ENCODE results near the gene ZBTB4. TPM values are rescaled to one million over a fixed set of nuclear protein-coding genes. Genes with fewer than 3 reads are reported as not detected.
"Not testable (repeated sequence)": the region's sequence is repeated elsewhere in the genome, so short reads cannot be mapped to it uniquely, and the experiment has no call there.

Gene ZBTB4
- total RNA-seq, 1 experiment from 2014 or later = 14.4 TPM

- H4K5ac ChIP-seq (ENCODE audit: insufficient read length, low read depth, low read length); H3K23ac ChIP-seq (ENCODE audit: insufficient read length, low read depth, low read length); H2BK15ac ChIP-seq (ENCODE audit: low read depth, low read length); H3K9ac ChIP-seq (ENCODE audit: extremely low read depth, insufficient read length, low read length); H2BK20ac ChIP-seq (ENCODE audit: low read depth, low read length, poor library complexity, severe bottlenecking); H3K4me2 ChIP-seq (ENCODE audit: insufficient read depth, insufficient read length, low read length); H3K27ac ChIP-seq (ENCODE audit: insufficient read length, low read depth, low read length); H2AFZ ChIP-seq (ENCODE audit: low read length); H3K14ac ChIP-seq (ENCODE audit: insufficient read depth, low read length); H3K9me3 ChIP-seq (ENCODE audit: control insufficient read depth, low read depth, low read length); H2BK5ac ChIP-seq (ENCODE audit: insufficient read length, low read length); H3K4ac ChIP-seq (ENCODE audit: low read depth, low read length); H3K27me3 ChIP-seq (ENCODE audit: insufficient read depth, low read length); H2BK12ac ChIP-seq (ENCODE audit: insufficient read length, low read depth, low read length); H4K91ac ChIP-seq (ENCODE audit: insufficient read length, low read depth, low read length); H4K20me1 ChIP-seq (ENCODE audit: control insufficient read depth, insufficient read depth, insufficient read length); H4K8ac ChIP-seq (replicated peaks; ENCODE audit: insufficient read length, low read depth, low read length); H3K9me3 Mint-ChIP-seq; H3K27me3 Mint-ChIP-seq (ENCODE audit: low read depth); H2AK5ac ChIP-seq (ENCODE audit: insufficient read length, low read length); H2BK120ac ChIP-seq (ENCODE audit: low read depth, low read length, poor library complexity, severe bottlenecking); H3K56ac ChIP-seq (ENCODE audit: insufficient read length, low read depth, low read length); H3K18ac ChIP-seq (ENCODE audit: insufficient read length, low read depth, low read length); DNase-seq; H3T11ph ChIP-seq (ENCODE audit: low read length); H3K79me1 ChIP-seq (ENCODE audit: insufficient read depth, low read depth, low read length, poor library complexity, severe bottlenecking); H3K4me1 ChIP-seq (ENCODE audit: insufficient read depth, low read length): not testable (repeated sequence)
- peaks cover 55 to 70% of the 10 kb centered on the region in 2 experiments for H3K4me1 Mint-ChIP-seq
- peak overlapping the region in 1 of 3 experiments; percentile 99; a peak in 2 of 7 replicates for H3K27ac Mint-ChIP-seq
- Histone ChIP-seq H3K79me2 (ENCODE audit: insufficient read depth, low read length) (peaks cover 15% of the 10 kb centered on the region), H3K23me2 (ENCODE audit: insufficient read length, low read depth, low read length, poor library complexity, severe bottlenecking) (peaks cover 17% of the 10 kb centered on the region)
- H3K4me3 Mint-ChIP-seq = peak overlapping the region in 1 of 2 experiments; percentile 58; a peak in 3 of 5 replicates
- H3K36me3 Mint-ChIP-seq (ENCODE audit: insufficient read depth in 1 of 3, low read depth in 3 of 3) = peaks cover 7 to 12% (median 8%) of the 10 kb centered on the region in 3 experiments; a peak in 6 of 7 replicates
- no CpG with 5 or more reads among the region's 31 CpGs for WGBS (ENCODE audit: extremely low coverage, insufficient read length, low lambda C conversion rate)
Measured at GRCh38 chr17:7481842-7482741, 2.7 kb upstream of the ZBTB4 start.

- not testable (repeated sequence) for H2BK20ac ChIP-seq (ENCODE audit: low read depth, low read length, poor library complexity, severe bottlenecking); H3K36me3 Mint-ChIP-seq (ENCODE audit: insufficient read depth in 1 of 3, low read depth in 3 of 3); H2AK5ac ChIP-seq (ENCODE audit: insufficient read length, low read length); H3K27ac ChIP-seq (ENCODE audit: insufficient read length, low read depth, low read length); H3K79me1 ChIP-seq (ENCODE audit: insufficient read depth, low read depth, low read length, poor library complexity, severe bottlenecking); H2BK15ac ChIP-seq (ENCODE audit: low read depth, low read length); H3K23ac ChIP-seq (ENCODE audit: insufficient read length, low read depth, low read length); H4K5ac ChIP-seq (ENCODE audit: insufficient read length, low read depth, low read length); H3K4me2 ChIP-seq (ENCODE audit: insufficient read depth, insufficient read length, low read length); H2AFZ ChIP-seq (ENCODE audit: low read length); H4K20me1 ChIP-seq (ENCODE audit: control insufficient read depth, insufficient read depth, insufficient read length); H4K8ac ChIP-seq (replicated peaks; ENCODE audit: insufficient read length, low read depth, low read length); H4K91ac ChIP-seq (ENCODE audit: insufficient read length, low read depth, low read length); H3K18ac ChIP-seq (ENCODE audit: insufficient read length, low read depth, low read length); H2BK12ac ChIP-seq (ENCODE audit: insufficient read length, low read depth, low read length); H2BK120ac ChIP-seq (ENCODE audit: low read depth, low read length, poor library complexity, severe bottlenecking); H3K4ac ChIP-seq (ENCODE audit: low read depth, low read length); H3K27me3 ChIP-seq (ENCODE audit: insufficient read depth, low read length); H3K56ac ChIP-seq (ENCODE audit: insufficient read length, low read depth, low read length); H3K27me3 Mint-ChIP-seq (ENCODE audit: low read depth); H2BK5ac ChIP-seq (ENCODE audit: insufficient read length, low read length); DNase-seq; H3K27ac Mint-ChIP-seq; H3K14ac ChIP-seq (ENCODE audit: insufficient read depth, low read length); H3K9me3 Mint-ChIP-seq; H3T11ph ChIP-seq (ENCODE audit: low read length); H3K9ac ChIP-seq (ENCODE audit: extremely low read depth, insufficient read length, low read length); H3K4me1 ChIP-seq (ENCODE audit: insufficient read depth, low read length); H3K9me3 ChIP-seq (ENCODE audit: control insufficient read depth, low read depth, low read length)
- Histone ChIP-seq H3K23me2 (ENCODE audit: insufficient read length, low read depth, low read length, poor library complexity, severe bottlenecking) (peaks cover 17% of the 10 kb centered on the region), H3K79me2 (ENCODE audit: insufficient read depth, low read length) (peaks cover 11% of the 10 kb centered on the region)
- Mint-ChIP-seq H3K4me1 (peaks cover 57 to 67% of the 10 kb centered on the region in 2 experiments), H3K4me3 (peak within 1 kb of the TSS; percentile 85 to 97)
- WGBS (ENCODE audit: extremely low coverage, insufficient read length, low lambda C conversion rate) = no CpG with 5 or more reads among the region's 4 CpGs
Measured at GRCh38 chr17:7481275-7481674, 1.8 kb upstream of the ZBTB4 start, which contains the start of gene SLC35G6. SLC35G6 (plus strand) TSS chr17:7481446; CDS start chr17:7481517, 71 bp downstream.
